H1 (cell line): ENCODE measurements around the gene TRPM6. TPM values are rescaled to one million over a fixed set of nuclear protein-coding genes. Genes with fewer than 3 reads are reported as not detected.

Experiments
- CTCF ChIA-PET: fragments of 300-600 bp; sonication (Branson Sonifier 250); formaldehyde crosslinking; loops from one replicate; lab custom pipeline; 2021; ENCODE audit not compliant: partially characterized antibody; lab: Charles Lee
- POLR2A ChIA-PET: fragments of 300-600 bp; sonication (Branson Sonifier 250); formaldehyde crosslinking; loops from one replicate; lab custom pipeline; 2021; ENCODE audit warnings: inconsistent platforms; ENCODE audit not compliant: partially characterized antibody; lab: Charles Lee
- DNase-seq, 2 experiments: peaks; one replicate each; pipeline versions ENCODE4 v3.0.0 to v3.0.0-alpha.2; 2010 to 2022; ENCODE audit warnings: low spot score in 2 of 2, low read depth in 1 of 2, mixed read lengths in 1 of 2
- FAIRE-seq: peaks from 2 replicates; lab custom pipeline; 2011; peaks lifted over from hg19 to GRCh38; lab: Jason Lieb, UNC
- H2AFZ ChIP-seq: 2 replicates; pipeline ENCODE4 v1.8.1; 2012; ENCODE audit warnings: low read length, inconsistent platforms
- H2AK5ac ChIP-seq: 2 replicates; pipeline ENCODE4 v1.6.1; 2013; ENCODE audit warnings: low read depth, low read length
- H2BK120ac ChIP-seq: replicated peaks from 2 replicates; pipeline ENCODE3; 2013; ENCODE audit warnings: low read depth, low read length, inconsistent platforms
- H2BK12ac ChIP-seq: 2 replicates; pipeline ENCODE4 v1.6.1; 2013; ENCODE audit warnings: low read depth, low read length
- H2BK15ac ChIP-seq: 2 replicates; pipeline ENCODE4 v1.6.1; 2013; ENCODE audit warnings: low read length
- H2BK20ac ChIP-seq: 2 replicates; pipeline ENCODE4 v1.6.1; 2013; ENCODE audit warnings: low read length
- H2BK5ac ChIP-seq: 2 replicates; pipeline ENCODE4 v1.6.1; 2013; ENCODE audit warnings: low read depth, low read length
- H3K14ac ChIP-seq: 2 replicates; pipeline ENCODE4 v1.6.1; 2013; ENCODE audit warnings: inconsistent platforms; ENCODE audit not compliant: insufficient read length
- H3K18ac ChIP-seq: 2 replicates; pipeline ENCODE4 v1.6.1; 2013; ENCODE audit warnings: low read length; ENCODE audit errors: extremely low read depth
- H3K23ac ChIP-seq: 2 replicates; pipeline ENCODE4 v1.6.1; 2013; ENCODE audit warnings: inconsistent platforms; ENCODE audit not compliant: insufficient read length
- H3K23me2 ChIP-seq: 2 replicates; pipeline ENCODE4 v1.6.1; 2013; ENCODE audit warnings: low read depth, low read length
- H3K27ac ChIP-seq: 2 replicates; pipeline ENCODE4 v1.6.1; 2011; ENCODE audit warnings: low read depth, low read length, inconsistent platforms
- H3K27me3 ChIP-seq, 4 experiments: replicated peaks in 1 of 4; 1 replicate in 1 of 4; 2 replicates in 3 of 4; pipeline versions ENCODE4 v1.6.1 to v1.8.1; 2011 to 2013; ENCODE audit warnings: low read length in 3 of 4, mild to moderate bottlenecking in 3 of 4, inconsistent platforms in 2 of 4, mixed read lengths in 2 of 4, moderate library complexity in 1 of 4; ENCODE audit not compliant: control insufficient read depth in 3 of 4, insufficient read depth in 3 of 4; ENCODE audit errors: extremely low read depth in 1 of 4
- H3K36me3 ChIP-seq, 4 experiments: 2 replicates each; pipeline versions ENCODE4 v1.6.1 to v1.8.1; 2011 to 2013; ENCODE audit warnings: mild to moderate bottlenecking in 4 of 4, low read length in 3 of 4, moderate library complexity in 2 of 4, control low read depth in 1 of 4, inconsistent platforms in 1 of 4; ENCODE audit not compliant: insufficient read depth in 4 of 4, control insufficient read depth in 2 of 4
- H3K4ac ChIP-seq: replicated peaks from 2 replicates; pipeline ENCODE3; 2013; ENCODE audit warnings: low read length, low read depth, mixed read lengths, inconsistent platforms; ENCODE audit not compliant: insufficient read length
- H3K4me1 ChIP-seq, 4 experiments: replicated peaks in 1 of 4; 1 replicate in 1 of 4; 2 replicates in 3 of 4; pipeline versions ENCODE4 v1.6.1 to v1.8.1; 2011 to 2013; ENCODE audit warnings: low read length in 3 of 4, inconsistent platforms in 2 of 4, mixed read lengths in 1 of 4; ENCODE audit not compliant: insufficient read depth in 4 of 4, control insufficient read depth in 3 of 4
- H3K4me2 ChIP-seq, 2 experiments: 2 replicates each; pipeline versions ENCODE4 v1.6.1 to v1.8.1; 2011 to 2013; ENCODE audit warnings: low read depth in 2 of 2, low read length in 2 of 2, control low read depth in 1 of 2, inconsistent platforms in 1 of 2, mild to moderate bottlenecking in 1 of 2; ENCODE audit not compliant: insufficient read depth in 1 of 2
- H3K4me3 ChIP-seq, 4 experiments: fragments of 200-600, 300-600 bp in 1 of 4; sonication (generic), shearing (Covaris generic), sonication (Bioruptor Twin) in 1 of 4; 2 replicates each; pipeline versions ENCODE4 v1.5.1 to v1.8.1; 2011 to 2016; ENCODE audit warnings: low read length in 4 of 4, low read depth in 3 of 4, control low read depth in 2 of 4, inconsistent platforms in 2 of 4, mild to moderate bottlenecking in 2 of 4, mixed read lengths in 1 of 4, moderate library complexity in 1 of 4; ENCODE audit not compliant: insufficient read depth in 2 of 4; ENCODE audit errors: extremely low read depth in 1 of 4
- H3K56ac ChIP-seq: replicated peaks from 2 replicates; pipeline ENCODE3; 2013; ENCODE audit warnings: low read depth, mild to moderate bottlenecking, mixed read lengths, low read length, inconsistent platforms; ENCODE audit not compliant: insufficient read length
- H3K79me1 ChIP-seq: 2 replicates; pipeline ENCODE4 v1.6.1; 2013; ENCODE audit warnings: low read depth, low read length, control low read depth
- H3K79me2 ChIP-seq, 2 experiments: 2 replicates each; pipeline versions ENCODE4 v1.6.1 to v1.8.1; 2012 to 2013; ENCODE audit warnings: low read length in 2 of 2, mild to moderate bottlenecking in 2 of 2, inconsistent platforms in 1 of 2; ENCODE audit not compliant: insufficient read depth in 2 of 2, control insufficient read depth in 1 of 2
- H3K9ac ChIP-seq, 4 experiments: replicated peaks in 1 of 4; 1 replicate in 1 of 4; 2 replicates in 3 of 4; pipeline versions ENCODE4 v1.6.1 to v1.8.1; 2011 to 2013; ENCODE audit warnings: low read depth in 3 of 4, low read length in 3 of 4, control low read depth in 2 of 4, mild to moderate bottlenecking in 2 of 4, moderate library complexity in 2 of 4, inconsistent platforms in 1 of 4; ENCODE audit errors: extremely low read depth in 1 of 4
- H3K9me3 ChIP-seq, 2 experiments: 2 replicates each; pipeline versions ENCODE4 v1.6.1 to v1.8.1; 2012 to 2013; ENCODE audit warnings: mild to moderate bottlenecking in 2 of 2, moderate library complexity in 2 of 2, control low read depth in 1 of 2, inconsistent platforms in 1 of 2, low read depth in 1 of 2, low read length in 1 of 2, mixed read lengths in 1 of 2; ENCODE audit not compliant: insufficient read depth in 2 of 2
- H4K20me1 ChIP-seq, 2 experiments: replicated peaks in 1 of 2; 2 replicates each; pipeline versions ENCODE3 to v1.8.1; 2011 to 2013; ENCODE audit warnings: inconsistent platforms in 2 of 2, low read length in 2 of 2, mild to moderate bottlenecking in 1 of 2; ENCODE audit not compliant: insufficient read depth in 2 of 2, control insufficient read depth in 1 of 2
- H4K5ac ChIP-seq: 2 replicates; pipeline ENCODE4 v1.6.1; 2013; ENCODE audit warnings: low read length, low read depth, mixed read lengths, inconsistent platforms; ENCODE audit not compliant: insufficient read length
- H4K8ac ChIP-seq: 2 replicates; pipeline ENCODE4 v1.8.0; 2013; ENCODE audit warnings: mild to moderate bottlenecking, moderate library complexity, low read length, inconsistent platforms; ENCODE audit not compliant: insufficient read depth; ENCODE audit errors: extremely low read depth
- H4K91ac ChIP-seq: replicated peaks from 2 replicates; pipeline ENCODE3; 2013; ENCODE audit warnings: low read length, mixed read lengths, inconsistent platforms; ENCODE audit not compliant: insufficient read length
- CTCF ChIP-seq, 3 experiments: IDR thresholded peaks; 1 replicate in 2 of 3; 2 replicates in 1 of 3; pipeline versions ENCODE4 v1.5.1 to v1.6.1; 2011; ENCODE audit warnings: low read length in 3 of 3, mild to moderate bottlenecking in 3 of 3, inconsistent platforms in 2 of 3, low read depth in 1 of 3, moderate library complexity in 1 of 3; ENCODE audit not compliant: insufficient read depth in 1 of 3; ENCODE audit errors: control extremely low read depth in 1 of 3
- RAD21 ChIP-seq, 2 experiments: IDR thresholded peaks in 1 of 2; conservative IDR thresholded peaks in 1 of 2; 2 replicates each; pipeline ENCODE4 v1.6.1; 2011; ENCODE audit warnings: low read depth in 2 of 2, low read length in 2 of 2, improper control_type of control experiment in 1 of 2, inconsistent platforms in 1 of 2, mild to moderate bottlenecking in 1 of 2, moderate library complexity in 1 of 2
- WGBS, 2 experiments: shearing (Covaris generic) in 1 of 2; methylation state at CpG; one replicate each; pipeline versions ENCODE4 v1.1.6 to v1.1.7; 2013 to 2015; ENCODE audit warnings: low lambda C conversion rate in 2 of 2, mixed read lengths in 2 of 2, inconsistent platforms in 1 of 2, low coverage in 1 of 2, missing lambda C conversion rate in 1 of 2; ENCODE audit not compliant: insufficient replicate concordance in 2 of 2, insufficient coverage in 1 of 2, insufficient read length in 1 of 2; ENCODE audit errors: extremely low coverage in 1 of 2, missing lambda C conversion rate in 1 of 2; 5-methylcytosine and 5-hydroxymethylcytosine counted together
- polyA plus RNA-seq, 7 experiments: library from polyadenylated mRNA; depleted of rRNA in 3 of 7; stranded (reverse) in 5 of 7; unstranded in 2 of 7; fragments of >200 nt in 5 of 7; fragments of 200-250 nt in 2 of 7; gene quantifications; 1 replicate in 5 of 7; 2 replicates in 1 of 7; 4 replicates in 1 of 7; pipeline versions ENCODE4 v1.2.1 to v1.2.3, GENCODE V29; 2011 to 2013; ENCODE audit warnings: missing spikeins in 2 of 7, mixed read lengths in 2 of 7
- total RNA-seq: library from RNA; stranded (reverse); fragmentation: NEBNext Ultra II Directional; extraction: Animal tissue kit (Norgen Biotek cat#: 25700); gene quantifications from 2 replicates; pipeline ENCODE4 v1.2.1, GENCODE V29; 2021
- TF ChIP-seq, protein P1 (sequence below): IDR thresholded peaks from 2 replicates; pipeline ENCODE4 v1.6.1; 2012; ENCODE audit warnings: inconsistent platforms

The TRPM6 gene
- total and polyA plus RNA-seq, 2 of the 8 experiments (the other 6 are each of a cell fraction or from before 2014, with no cell fraction given), result 0.45 to 1.5 TPM

GRCh38 chr9:74696520-74696919 lies 191.2 kb downstream of the TRPM6 start:
- Histone ChIP-seq H3K9ac (no peak overlapping the region), H4K8ac (no peak overlapping the region), H3K56ac (no peak overlapping the region), H3K9me3 (no peaks in the 10 kb centered on the region), H2AFZ (no peak overlapping the region), H4K20me1 (no peaks in the 10 kb centered on the region), H3K36me3 (no peaks in the 10 kb centered on the region), H2BK15ac (no peak overlapping the region), H3K4ac (no peak overlapping the region), H3K27me3 (no peaks in the 10 kb centered on the region), H4K91ac (no peak overlapping the region), H2BK20ac (no peak overlapping the region), H3K23ac (no peak overlapping the region), H2BK120ac (no peak overlapping the region), H2BK5ac (no peak overlapping the region), H3K79me2 (no peaks in the 10 kb centered on the region), H4K5ac (no peak overlapping the region), H3K4me2 (no peak overlapping the region)
- POLR2A ChIA-PET, result no interaction called here
- CTCF ChIA-PET, result interaction anchor here (0.6 to 2.4 kb wide), 8 partner anchors 12 to 100 kb away, joined by 3 to 10 read pairs (median 3); no protein-coding TSS in a partner anchor
- WGBS, 2 experiments, result 92% methylated on average over 1 of the region's 1 CpG; no CpG with 5 or more reads in 1 of the 2 experiments
- TF ChIP-seq RAD21 (IDR thresholded peaks at IDR 0.05 in 1 of 2, conservative IDR thresholded peaks at IDR 0.05 in 1 of 2; ENCODE audit: low read depth in 2 of 2, low read length in 2 of 2) (peak; percentile 43 to 45), CTCF (IDR thresholded peaks at IDR 0.05; ENCODE audit: control extremely low read depth in 1 of 3, insufficient read depth in 1 of 3, low read depth in 1 of 3, low read length in 3 of 3) (peak; percentile 17 to 69 (median 57); a peak in 3 of 4 replicates)
- TF ChIP-seq, protein P1, sequence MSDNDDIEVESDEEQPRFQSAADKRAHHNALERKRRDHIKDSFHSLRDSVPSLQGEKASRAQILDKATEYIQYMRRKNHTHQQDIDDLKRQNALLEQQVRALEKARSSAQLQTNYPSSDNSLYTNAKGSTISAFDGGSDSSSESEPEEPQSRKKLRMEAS, result no peak; the same call in 1 of the 2 replicates
- TF ChIP-seq, all 59 proteins: peak for 2
- no peaks in the 10 kb centered on the region for H3K23me2 ChIP-seq
- FAIRE-seq (peak; percentile 75), DNase-seq (no peak)
- no peak overlapping the region for H2AK5ac ChIP-seq
- no peak overlapping the region for H3K27ac ChIP-seq
- H3K14ac ChIP-seq, result no peak overlapping the region
- no peak overlapping the region for H3K4me3 ChIP-seq
- no peaks in the 10 kb centered on the region for H3K4me1 ChIP-seq
- no peaks in the 10 kb centered on the region for H3K79me1 ChIP-seq
- no peak overlapping the region for H2BK12ac ChIP-seq
- no peak overlapping the region for H3K18ac ChIP-seq
